MM.1S (cell line): Measurements from ENCODE around the gene NLRP3.
"Not testable (repeated sequence)": the region's sequence is repeated elsewhere in the genome, so short reads cannot be mapped to it uniquely, and the experiment has no call there.

Source experiments
- DNase-seq: peaks from one replicate; pipeline ENCODE4 v3.0.0-alpha.2; 2015
- H2AFZ ChIP-seq: fragments of 300-600 bp; sonication (generic); 2 replicates; pipeline ENCODE4 v1.6.0; 2016; ENCODE audit warnings: antibody characterized with exemption, low read length
- H3F3A ChIP-seq: fragments of 300-600 bp; sonication (generic); 2 replicates; pipeline ENCODE4 v1.6.1; 2016; ENCODE audit warnings: mild to moderate bottlenecking, antibody characterized with exemption, low read length, moderate library complexity, mixed read lengths; ENCODE audit not compliant: insufficient read depth
- H3K27ac ChIP-seq: fragments of 300-600 bp; sonication (generic); 2 replicates; pipeline ENCODE4 v1.5.1; 2016; ENCODE audit warnings: mild to moderate bottlenecking, low read length
- H3K27me3 ChIP-seq: fragments of 300-600 bp; sonication (generic); replicated peaks from 2 replicates; pipeline ENCODE4 v1.6.0; 2016; ENCODE audit warnings: low read length; ENCODE audit not compliant: insufficient read depth
- H3K36me3 ChIP-seq: fragments of 300-600 bp; sonication (generic); replicated peaks from 2 replicates; pipeline ENCODE4 v1.6.1; 2016; ENCODE audit warnings: mild to moderate bottlenecking, low read length, mixed read lengths; ENCODE audit not compliant: insufficient read depth
- H3K4me1 ChIP-seq: fragments of 300-600 bp; sonication (generic); 2 replicates; pipeline ENCODE4 v1.6.1; 2016; ENCODE audit warnings: low read length, mixed read lengths
- H3K4me2 ChIP-seq: fragments of 300-600 bp; sonication (generic); 2 replicates; pipeline ENCODE4 v1.6.0; 2016; ENCODE audit warnings: low read depth, low read length
- H3K4me3 ChIP-seq: fragments of 300-600 bp; sonication (generic); 2 replicates; pipeline ENCODE4 v1.5.1; 2016; ENCODE audit warnings: low read length, mixed read lengths
- H3K79me2 ChIP-seq: fragments of 300-600 bp; sonication (generic); 2 replicates; pipeline ENCODE4 v1.6.1; 2016; ENCODE audit warnings: mixed run types, low read length, mixed read lengths
- H3K9ac ChIP-seq: fragments of 300-600 bp; sonication (generic); 2 replicates; pipeline ENCODE4 v1.6.1; 2016; ENCODE audit warnings: low read length, mixed read lengths
- H3K9me2 ChIP-seq: fragments of 300-600 bp; sonication (generic); replicated peaks from 2 replicates; pipeline ENCODE4 v1.6.1; 2016; ENCODE audit warnings: mild to moderate bottlenecking, low read length, mixed read lengths; ENCODE audit not compliant: insufficient read depth
- H3K9me3 ChIP-seq: fragments of 300-600 bp; sonication (generic); replicated peaks from 2 replicates; pipeline ENCODE4 v1.6.1; 2016; ENCODE audit warnings: mild to moderate bottlenecking, low read length, mixed read lengths; ENCODE audit not compliant: insufficient read depth
- H4K20me1 ChIP-seq: fragments of 300-600 bp; sonication (generic); 2 replicates; pipeline ENCODE4 v1.6.1; 2016; ENCODE audit warnings: mild to moderate bottlenecking, low read length, moderate library complexity, mixed read lengths; ENCODE audit not compliant: insufficient read depth
- CTCF ChIP-seq: fragments of 300-600 bp; sonication (generic); IDR thresholded peaks from 2 replicates; pipeline ENCODE4 v1.5.1; 2016; ENCODE audit warnings: antibody characterized with exemption, low read length, mixed read lengths
- EZH2 ChIP-seq: fragments of 300-600 bp; sonication (generic); optimal IDR thresholded peaks from 2 replicates; pipeline ENCODE3; 2017; ENCODE audit warnings: low read depth, mild to moderate bottlenecking, antibody characterized with exemption, low read length, mixed read lengths
- EZH2phosphoT487 ChIP-seq: fragments of 300-600 bp; sonication (generic); IDR thresholded peaks from 2 replicates; pipeline ENCODE4 v1.6.1; 2018; ENCODE audit warnings: antibody characterized with exemption, low read length

Gene NLRP3

GRCh38 chr1:247467129-247467528, 51.2 kb downstream of the NLRP3 start:
- H3F3A ChIP-seq, result no peaks in the 10 kb centered on the region
- no peaks in the 10 kb centered on the region for H3K9me2 ChIP-seq
- no peaks in the 10 kb centered on the region for H3K36me3 ChIP-seq
- H3K4me3 ChIP-seq, result no peak overlapping the region
- no peaks in the 10 kb centered on the region for H3K79me2 ChIP-seq
- H3K9me3 ChIP-seq, result no peaks in the 10 kb centered on the region
- H2AFZ ChIP-seq, result no peak overlapping the region
- no peaks in the 10 kb centered on the region for H3K27me3 ChIP-seq
- TF ChIP-seq EZH2phosphoT487 (no peak), CTCF (no peak), EZH2 (no peak)
- no peaks in the 10 kb centered on the region for H3K4me1 ChIP-seq
- H3K27ac ChIP-seq, result no peak overlapping the region
- no peak overlapping the region for H3K9ac ChIP-seq
- no peaks in the 10 kb centered on the region for H4K20me1 ChIP-seq
- H3K4me2 ChIP-seq, result no peak overlapping the region
- DNase-seq, result no peak

- Histone ChIP-seq H3K36me3 (no peaks in the 10 kb centered on the region), H4K20me1 (no peaks in the 10 kb centered on the region), H3F3A (no peaks in the 10 kb centered on the region), H3K79me2 (no peaks in the 10 kb centered on the region), H3K4me3 (no peak overlapping the region), H3K9ac (no peak overlapping the region), H3K27me3 (no peaks in the 10 kb centered on the region), H3K4me2 (no peak overlapping the region), H3K9me3 (no peaks in the 10 kb centered on the region), H3K27ac (no peak overlapping the region), H2AFZ (no peak overlapping the region), H3K9me2 (no peaks in the 10 kb centered on the region), H3K4me1 (no peaks in the 10 kb centered on the region)
- TF ChIP-seq CTCF (no peak), EZH2 (no peak), EZH2phosphoT487 (no peak)
- no peak for DNase-seq
Observed at GRCh38 chr1:247468481-247469140, 52.6 kb downstream of the NLRP3 start.

GRCh38 chr1:247469141-247469535, 53.2 kb downstream of the NLRP3 start:
- no peak for TF ChIP-seq EZH2
- no peak for TF ChIP-seq CTCF
- no peak overlapping the region for H2AFZ ChIP-seq
- H3F3A ChIP-seq, result no peaks in the 10 kb centered on the region
- no peaks in the 10 kb centered on the region for H3K27me3 ChIP-seq
- H3K79me2 ChIP-seq, result no peaks in the 10 kb centered on the region
- no peaks in the 10 kb centered on the region for H3K4me1 ChIP-seq
- no peaks in the 10 kb centered on the region for H3K9me3 ChIP-seq
- no peak overlapping the region for H3K4me2 ChIP-seq
- DNase-seq, result no peak
- H4K20me1 ChIP-seq, result no peaks in the 10 kb centered on the region
- no peak overlapping the region for H3K9ac ChIP-seq
- no peak overlapping the region for H3K27ac ChIP-seq
- no peaks in the 10 kb centered on the region for H3K9me2 ChIP-seq
- no peaks in the 10 kb centered on the region for H3K36me3 ChIP-seq
- no peak overlapping the region for H3K4me3 ChIP-seq

DNA sequence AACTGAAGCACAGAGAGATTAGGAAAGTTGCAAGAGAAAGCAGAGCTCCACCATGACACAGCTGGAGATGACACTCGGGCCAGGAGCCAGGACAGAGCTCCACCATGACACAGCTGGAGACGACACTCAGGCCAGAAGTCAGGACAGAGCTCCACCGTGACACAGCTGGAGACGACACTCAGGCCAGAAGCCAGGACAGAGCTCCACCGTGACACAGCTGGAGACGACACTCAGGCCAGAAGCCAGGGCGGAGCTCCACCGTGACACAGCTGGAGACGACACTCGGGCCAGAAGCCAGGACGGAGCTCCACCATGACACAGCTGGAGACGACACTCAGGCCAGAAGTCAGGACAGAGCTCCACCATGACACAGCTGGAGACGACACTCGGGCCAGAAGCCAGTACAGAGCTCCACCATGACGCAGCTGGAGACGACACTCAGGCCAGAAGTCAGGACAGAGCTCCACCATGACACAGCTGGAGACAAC, 55.0 kb downstream of the NLRP3 start:
- not testable (repeated sequence) for H3K27ac ChIP-seq, H3K36me3 ChIP-seq, H3K27me3 ChIP-seq, H3K4me1 ChIP-seq, H3K4me2 ChIP-seq, H3K4me3 ChIP-seq, H3K79me2 ChIP-seq, H3K9ac ChIP-seq, H3K9me2 ChIP-seq, DNase-seq, H2AFZ ChIP-seq, H3K9me3 ChIP-seq, H3F3A ChIP-seq, H4K20me1 ChIP-seq
